Natural killer cell (primary cell): ENCODE data around the gene SLC9A1. TPM values are rescaled to one million over a fixed set of nuclear protein-coding genes. Genes with fewer than 3 reads are reported as not detected.
A peak's percentile ranks its signal among the peaks of the same experiment; 100 is the strongest.

Experiments used
- ATAC-seq, 3 donors: fragments of 150-1000 bp in 2 of 3; fragments of 200-7000 bp in 1 of 3; cut with Tn5 transposase; 1 replicate in 1 of 3; 2 replicates in 2 of 3; pipeline ENCODE4 v1.10.0; 2021; ENCODE audit warnings: mild to moderate bottlenecking in 2 of 3, moderate library complexity in 2 of 3
- DNase-seq, 2 donors: peaks; one replicate each; pipeline versions ENCODE4 v3.0.0 to v3.0.0-alpha.2; 2013 to 2021; ENCODE audit warnings: mixed read lengths in 1 of 2
- H3K27ac ChIP-seq: one replicate; pipeline ENCODE4 v1.5.1; 2013; ENCODE audit warnings: mild to moderate bottlenecking, low read length
- H3K27me3 ChIP-seq: one replicate; pipeline ENCODE4 v1.6.1; 2013; ENCODE audit warnings: low read length; ENCODE audit not compliant: control insufficient read depth, insufficient read depth
- H3K36me3 ChIP-seq: one replicate; pipeline ENCODE4 v1.6.1; 2013; ENCODE audit warnings: low read length; ENCODE audit not compliant: control insufficient read depth, insufficient read depth
- H3K4me1 ChIP-seq: one replicate; pipeline ENCODE4 v1.6.1; 2013; ENCODE audit warnings: low read length; ENCODE audit not compliant: control insufficient read depth, insufficient read depth
- H3K4me3 ChIP-seq: one replicate; pipeline ENCODE4 v1.5.1; 2013; ENCODE audit warnings: low read length
- H3K9me3 ChIP-seq: one replicate; pipeline ENCODE4 v1.6.1; 2013; ENCODE audit warnings: low read length; ENCODE audit not compliant: control insufficient read depth, insufficient read depth
- H3K27ac Mint-ChIP-seq, 2 donors: one replicate each; pipeline ENCODE4 v1.8.0; 2022; ENCODE audit warnings: mild to moderate bottlenecking in 2 of 2, mixed read lengths in 2 of 2, moderate library complexity in 1 of 2
- H3K27me3 Mint-ChIP-seq, 2 donors: one replicate each; pipeline ENCODE4 v1.8.0; 2022; ENCODE audit warnings: low read depth in 2 of 2, mixed read lengths in 2 of 2
- H3K36me3 Mint-ChIP-seq: one replicate; pipeline ENCODE4 v1.8.0; 2022; ENCODE audit warnings: mixed read lengths
- H3K4me1 Mint-ChIP-seq, 2 donors: one replicate each; pipeline ENCODE4 v1.8.0; 2022; ENCODE audit warnings: mixed read lengths in 2 of 2
- H3K4me3 Mint-ChIP-seq: one replicate; pipeline ENCODE4 v1.8.0; 2022; ENCODE audit warnings: mild to moderate bottlenecking, moderate library complexity, mixed read lengths
- H3K9me3 Mint-ChIP-seq, 2 donors: one replicate each; pipeline ENCODE4 v1.8.0; 2022; ENCODE audit warnings: mixed read lengths in 2 of 2
- CTCF ChIP-seq: fragments of 200-600 bp; IDR thresholded peaks from one replicate; pipeline ENCODE4 v1.8.0; 2022; ENCODE audit warnings: antibody characterized with exemption
- WGBS: methylation state at CpG from one replicate; pipeline ENCODE4 v1.1.7; 2013; ENCODE audit warnings: missing lambda C conversion rate; ENCODE audit not compliant: insufficient coverage; 5-methylcytosine and 5-hydroxymethylcytosine counted together
- intact Hi-C: fragments of 100-400 bp; cut with micrococcal nuclease; formaldehyde crosslinking; loops from one replicate; pipeline ENCODE4 v1.14.2; 2022
- total RNA-seq, 4 donors: library from RNA; stranded (reverse); fragments of 120-200 nt in 1 of 4; gene quantifications; one replicate each; pipeline versions ENCODE4 v1.2.3 to v1.2.4, GENCODE V29; 2013 to 2022

SLC9A1 gene
- total RNA-seq, 3 donors from 2014 or later (not counting 1 experiment from before 2014, with no cell fraction given), result 26.5 to 37.4 (median 29.4) TPM

- Mint-ChIP-seq H3K27me3 (no peaks in the 10 kb centered on the region), H3K4me3 (no peak overlapping the region), H3K36me3 (no peaks in the 10 kb centered on the region), H3K9me3 (no peaks in the 10 kb centered on the region), H3K4me1 (peaks cover 22 to 33% of the 10 kb centered on the region in 2 donors), H3K27ac (peak overlapping the region in 1 of 2 donors; percentile 48)
- ATAC-seq, result no peak
- intact Hi-C loops, result loop anchor here (2.0 kb wide), 1 partner anchor 41 kb away; the partner anchor contains the start of gene SLC9A1
- no peaks in the 10 kb centered on the region for H3K9me3 ChIP-seq
- 92% methylated on average over 22 of the region's 22 CpGs for WGBS
- no peak for TF ChIP-seq CTCF
- DNase-seq, result peak in 1 of 2 donors; percentile 45
- H3K27me3 ChIP-seq, result no peaks in the 10 kb centered on the region
- H3K27ac ChIP-seq, result no peak overlapping the region
- peaks cover 29% of the 10 kb centered on the region for H3K4me1 ChIP-seq
- H3K36me3 ChIP-seq, result no peaks in the 10 kb centered on the region
- H3K4me3 ChIP-seq, result no peak overlapping the region
These were observed 41.1 kb downstream of the SLC9A1 start for GRCh38 chr1:27113861-27114260.

- DNase-seq (peak; percentile 50 to 85), ATAC-seq (peak; percentile 94 to 99 (median 94))
- Mint-ChIP-seq H3K9me3 (no peaks in the 10 kb centered on the region), H3K36me3 (no peaks in the 10 kb centered on the region), H3K4me1 (peaks cover 22 to 36% of the 10 kb centered on the region in 2 donors), H3K4me3 (peak overlapping the region; percentile 55), H3K27me3 (no peaks in the 10 kb centered on the region), H3K27ac (peak overlapping the region; percentile 84)
- Histone ChIP-seq H3K4me3 (no peak overlapping the region), H3K27ac (peak overlapping the region; percentile 19), H3K4me1 (peaks cover 25% of the 10 kb centered on the region), H3K9me3 (no peaks in the 10 kb centered on the region), H3K27me3 (no peaks in the 10 kb centered on the region), H3K36me3 (no peaks in the 10 kb centered on the region)
- WGBS, result 17% methylated on average over 5 of the region's 5 CpGs
- peak; percentile 18 for TF ChIP-seq CTCF
- intact Hi-C loops, result loop anchor here (2.0 kb wide), 1 partner anchor 43 kb away; the partner anchor contains the start of gene SLC9A1
These were observed 43.0 kb downstream of the SLC9A1 start for GRCh38 chr1:27111626-27112573.

GRCh38 chr1:27109103-27109822 is 45.7 kb downstream of the SLC9A1 start:
- H3K36me3 Mint-ChIP-seq, result no peaks in the 10 kb centered on the region
- no peaks in the 10 kb centered on the region for H3K9me3 Mint-ChIP-seq
- peak in 1 of 2 donors; percentile 36 for DNase-seq
- Histone ChIP-seq H3K27ac (no peak overlapping the region), H3K4me3 (no peak overlapping the region), H3K4me1 (peaks cover 31% of the 10 kb centered on the region), H3K36me3 (peaks cover 10% of the 10 kb centered on the region), H3K27me3 (no peaks in the 10 kb centered on the region), H3K9me3 (no peaks in the 10 kb centered on the region)
- 77% methylated on average over 23 of the region's 23 CpGs for WGBS
- peaks cover 22 to 29% of the 10 kb centered on the region in 2 donors for H3K4me1 Mint-ChIP-seq
- peak overlapping the region; percentile 3 for H3K4me3 Mint-ChIP-seq
- intact Hi-C loops, result no loop called here
- peak overlapping the region; percentile 16 to 79 for H3K27ac Mint-ChIP-seq
- ATAC-seq, result no peak
- H3K27me3 Mint-ChIP-seq, result no peaks in the 10 kb centered on the region
- no peak for TF ChIP-seq CTCF
